ENCODE data around the gene SEMA6C. TPM values are rescaled to one million over a fixed set of nuclear protein-coding genes. Genes with fewer than 3 reads are reported as not detected.

The SEMA6C gene
- total RNA-seq, 1 experiment from 2014 or later, result 2.8 TPM

DNA sequence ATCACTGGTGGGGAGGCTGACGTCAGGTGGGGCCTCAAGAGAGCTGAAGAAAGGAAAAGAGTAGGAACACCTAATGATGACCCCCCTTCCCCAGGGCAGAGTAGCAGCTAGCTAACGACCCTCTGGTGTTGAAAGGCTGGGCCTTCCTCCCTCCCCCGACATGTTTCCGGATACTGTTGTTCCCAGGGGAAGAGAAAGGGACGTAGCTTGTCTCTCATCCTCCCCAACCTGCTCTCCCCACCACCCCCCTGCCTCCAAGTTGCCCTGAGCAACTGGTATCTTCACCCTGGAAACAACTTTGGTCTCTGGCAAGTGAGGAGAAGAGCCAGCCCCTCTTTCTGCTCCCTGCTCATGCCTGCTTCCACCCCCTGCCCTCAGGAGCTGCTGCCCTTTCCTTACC, 2.4 kb downstream of the SEMA6C start:
- H3K9me3 ChIP-seq, result no peaks in the 10 kb centered on the region
- H3K9me3 Mint-ChIP-seq (ENCODE audit: unreplicated experiment), result no peaks in the 10 kb centered on the region
- no peak for DNase-seq
- H3K27ac Mint-ChIP-seq (ENCODE audit: unreplicated experiment), result no peak overlapping the region
- ChIA-PET POLR2A (no interaction called here), CTCF (no interaction called here)
- TF ChIP-seq, protein P1, sequence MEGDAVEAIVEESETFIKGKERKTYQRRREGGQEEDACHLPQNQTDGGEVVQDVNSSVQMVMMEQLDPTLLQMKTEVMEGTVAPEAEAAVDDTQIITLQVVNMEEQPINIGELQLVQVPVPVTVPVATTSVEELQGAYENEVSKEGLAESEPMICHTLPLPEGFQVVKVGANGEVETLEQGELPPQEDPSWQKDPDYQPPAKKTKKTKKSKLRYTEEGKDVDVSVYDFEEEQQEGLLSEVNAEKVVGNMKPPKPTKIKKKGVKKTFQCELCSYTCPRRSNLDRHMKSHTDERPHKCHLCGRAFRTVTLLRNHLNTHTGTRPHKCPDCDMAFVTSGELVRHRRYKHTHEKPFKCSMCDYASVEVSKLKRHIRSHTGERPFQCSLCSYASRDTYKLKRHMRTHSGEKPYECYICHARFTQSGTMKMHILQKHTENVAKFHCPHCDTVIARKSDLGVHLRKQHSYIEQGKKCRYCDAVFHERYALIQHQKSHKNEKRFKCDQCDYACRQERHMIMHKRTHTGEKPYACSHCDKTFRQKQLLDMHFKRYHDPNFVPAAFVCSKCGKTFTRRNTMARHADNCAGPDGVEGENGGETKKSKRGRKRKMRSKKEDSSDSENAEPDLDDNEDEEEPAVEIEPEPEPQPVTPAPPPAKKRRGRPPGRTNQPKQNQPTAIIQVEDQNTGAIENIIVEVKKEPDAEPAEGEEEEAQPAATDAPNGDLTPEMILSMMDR (IDR thresholded peaks at IDR 0.05; ENCODE audit: insufficient read depth in 1 of 2, low read depth in 1 of 2, low read length in 1 of 2, severe bottlenecking in 1 of 2, unreplicated experiment in 1 of 2), result no peak
- H3K4me1 Mint-ChIP-seq (ENCODE audit: low read depth, unreplicated experiment), result peaks cover 12% of the 10 kb centered on the region
- no peaks in the 10 kb centered on the region for H3K36me3 ChIP-seq (ENCODE audit: control insufficient read depth, insufficient read depth, low read length)
- H3K4me3 Mint-ChIP-seq (ENCODE audit: unreplicated experiment), result no peak overlapping the region
- H3K27me3 Mint-ChIP-seq (ENCODE audit: insufficient read depth, unreplicated experiment), result no peaks in the 10 kb centered on the region
- peaks cover 16% of the 10 kb centered on the region for H3K4me1 ChIP-seq
- H3K4me3 ChIP-seq (ENCODE audit: low read depth, low read length), result no peak overlapping the region
- H3K36me3 Mint-ChIP-seq (ENCODE audit: insufficient read depth, unreplicated experiment), result peaks cover 4% of the 10 kb centered on the region
- BruUV-seq (replicated peaks), result no TSS peak
- intact Hi-C loops (cut with micrococcal nuclease; ENCODE audit: unreplicated experiment), result no loop called here
- no peaks in the 10 kb centered on the region for H3K27me3 ChIP-seq (replicated peaks; ENCODE audit: control insufficient read depth, insufficient read depth, low read length)

DNA sequence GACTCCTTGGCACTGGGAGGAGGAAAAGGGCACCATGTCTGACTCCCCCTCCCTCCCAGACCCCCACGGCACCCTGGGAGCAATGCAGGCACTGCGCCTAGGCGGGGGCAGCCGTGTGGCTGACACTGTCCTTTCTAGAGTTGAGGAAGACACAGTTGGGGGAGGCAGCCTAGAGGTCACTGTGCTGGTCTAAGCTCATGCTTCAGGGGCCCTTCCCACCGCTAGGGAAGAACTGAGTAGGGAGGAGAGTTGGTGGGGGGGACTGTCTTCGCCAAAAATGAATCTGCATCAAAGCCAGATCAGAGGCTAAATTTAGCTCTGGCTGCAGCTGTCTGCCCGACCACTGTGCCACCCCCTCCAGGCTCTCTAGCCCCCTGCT, 3.4 kb downstream of the SEMA6C start:
- no TSS peak for BruUV-seq (replicated peaks)
- Histone ChIP-seq H3K4me3 (ENCODE audit: low read depth, low read length) (no peak overlapping the region), H3K36me3 (ENCODE audit: control insufficient read depth, insufficient read depth, low read length) (no peaks in the 10 kb centered on the region), H3K27me3 (replicated peaks; ENCODE audit: control insufficient read depth, insufficient read depth, low read length) (no peaks in the 10 kb centered on the region), H3K9me3 (no peaks in the 10 kb centered on the region), H3K4me1 (peaks cover 11% of the 10 kb centered on the region)
- no peak for DNase-seq
- H3K9me3 Mint-ChIP-seq (ENCODE audit: unreplicated experiment), result no peaks in the 10 kb centered on the region
- H3K27ac Mint-ChIP-seq (ENCODE audit: unreplicated experiment), result no peak overlapping the region
- peaks cover 12% of the 10 kb centered on the region for H3K4me1 Mint-ChIP-seq (ENCODE audit: low read depth, unreplicated experiment)
- peaks cover 4% of the 10 kb centered on the region for H3K36me3 Mint-ChIP-seq (ENCODE audit: insufficient read depth, unreplicated experiment)
- TF ChIP-seq, protein P1 (IDR thresholded peaks at IDR 0.05; ENCODE audit: insufficient read depth in 1 of 2, low read depth in 1 of 2, low read length in 1 of 2, severe bottlenecking in 1 of 2, unreplicated experiment in 1 of 2), result no peak
- POLR2A ChIA-PET, result interaction anchor here (0.6 kb wide), 1 partner anchor 96 kb away, joined by 3 read pairs; the partner anchor contains the start of gene C1orf56
- no peaks in the 10 kb centered on the region for H3K27me3 Mint-ChIP-seq (ENCODE audit: insufficient read depth, unreplicated experiment)
- no peak overlapping the region for H3K4me3 Mint-ChIP-seq (ENCODE audit: unreplicated experiment)
- CTCF ChIA-PET, result interaction anchor here (1.1 kb wide), 1 partner anchor 43 kb away, joined by 4 read pairs; no protein-coding TSS in a partner anchor
- intact Hi-C loops (cut with micrococcal nuclease; ENCODE audit: unreplicated experiment), result no loop called here

DNA sequence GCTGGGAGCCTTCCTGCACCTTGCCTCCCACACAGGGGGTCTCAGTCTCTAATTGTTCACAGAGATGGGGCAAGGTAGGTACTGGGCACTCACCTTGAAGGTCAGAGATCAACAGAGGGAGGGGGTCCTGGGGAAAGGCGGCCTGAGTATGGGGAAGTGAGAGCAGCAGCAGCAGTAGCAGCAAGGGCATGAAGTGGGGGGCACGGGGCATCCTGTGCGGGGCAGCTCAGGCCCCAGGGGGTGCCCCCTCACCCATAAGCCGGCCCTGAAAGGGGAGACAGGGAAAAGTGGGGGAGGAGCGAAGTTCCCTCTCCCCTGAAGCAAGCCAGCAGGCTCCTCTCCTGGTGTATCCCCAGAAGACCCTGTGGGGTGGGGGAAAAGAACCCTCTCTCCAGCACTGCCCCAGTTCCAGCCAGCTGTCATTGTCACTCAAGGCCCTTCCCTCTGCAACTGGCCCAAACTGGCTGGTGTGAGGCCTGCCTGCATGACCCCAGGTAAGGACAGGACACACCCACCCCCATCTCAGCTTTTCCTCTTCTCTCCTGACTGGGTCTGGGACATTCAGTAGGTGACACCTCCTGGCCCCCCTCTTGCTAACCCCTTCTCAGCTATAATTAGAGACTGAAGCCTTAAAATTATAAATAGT, 3.9 kb downstream of the SEMA6C start:
- CTCF ChIA-PET, result interaction anchor here (1.1 to 1.3 kb wide), 2 partner anchors 11 to 43 kb away, joined by 4 read pairs; no protein-coding TSS in a partner anchor
- peaks cover 7% of the 10 kb centered on the region for H3K4me1 Mint-ChIP-seq (ENCODE audit: low read depth, unreplicated experiment)
- no peaks in the 10 kb centered on the region for H3K27me3 Mint-ChIP-seq (ENCODE audit: insufficient read depth, unreplicated experiment)
- POLR2A ChIA-PET, result no interaction called here
- BruUV-seq (replicated peaks), result no TSS peak
- no peak overlapping the region for H3K4me3 Mint-ChIP-seq (ENCODE audit: unreplicated experiment)
- intact Hi-C loops (cut with micrococcal nuclease; ENCODE audit: unreplicated experiment), result no loop called here
- no peak overlapping the region for H3K27ac Mint-ChIP-seq (ENCODE audit: unreplicated experiment)
- no peaks in the 10 kb centered on the region for H3K36me3 ChIP-seq (ENCODE audit: control insufficient read depth, insufficient read depth, low read length)
- no peaks in the 10 kb centered on the region for H3K27me3 ChIP-seq (replicated peaks; ENCODE audit: control insufficient read depth, insufficient read depth, low read length)
- H3K4me3 ChIP-seq (ENCODE audit: low read depth, low read length), result no peak overlapping the region
- H3K36me3 Mint-ChIP-seq (ENCODE audit: insufficient read depth, unreplicated experiment), result peaks cover 4% of the 10 kb centered on the region
- TF ChIP-seq, protein P1 (IDR thresholded peaks at IDR 0.05; ENCODE audit: insufficient read depth in 1 of 2, low read depth in 1 of 2, low read length in 1 of 2, severe bottlenecking in 1 of 2, unreplicated experiment in 1 of 2), result no peak
- no peaks in the 10 kb centered on the region for H3K9me3 ChIP-seq
- DNase-seq, result no peak
- peaks cover 6% of the 10 kb centered on the region for H3K4me1 ChIP-seq
- H3K9me3 Mint-ChIP-seq (ENCODE audit: unreplicated experiment), result no peaks in the 10 kb centered on the region
